ENCODE results near the gene DSC3. TPM values are rescaled to one million over a fixed set of nuclear protein-coding genes. Genes with fewer than 3 reads are reported as not detected.
"Not testable (repeated sequence)": the region's sequence is repeated elsewhere in the genome, so short reads cannot be mapped to it uniquely, and the experiment has no call there.

DSC3 gene
- total RNA-seq, 2 donors from 2014 or later = 0.27 to 0.37 TPM

DNA sequence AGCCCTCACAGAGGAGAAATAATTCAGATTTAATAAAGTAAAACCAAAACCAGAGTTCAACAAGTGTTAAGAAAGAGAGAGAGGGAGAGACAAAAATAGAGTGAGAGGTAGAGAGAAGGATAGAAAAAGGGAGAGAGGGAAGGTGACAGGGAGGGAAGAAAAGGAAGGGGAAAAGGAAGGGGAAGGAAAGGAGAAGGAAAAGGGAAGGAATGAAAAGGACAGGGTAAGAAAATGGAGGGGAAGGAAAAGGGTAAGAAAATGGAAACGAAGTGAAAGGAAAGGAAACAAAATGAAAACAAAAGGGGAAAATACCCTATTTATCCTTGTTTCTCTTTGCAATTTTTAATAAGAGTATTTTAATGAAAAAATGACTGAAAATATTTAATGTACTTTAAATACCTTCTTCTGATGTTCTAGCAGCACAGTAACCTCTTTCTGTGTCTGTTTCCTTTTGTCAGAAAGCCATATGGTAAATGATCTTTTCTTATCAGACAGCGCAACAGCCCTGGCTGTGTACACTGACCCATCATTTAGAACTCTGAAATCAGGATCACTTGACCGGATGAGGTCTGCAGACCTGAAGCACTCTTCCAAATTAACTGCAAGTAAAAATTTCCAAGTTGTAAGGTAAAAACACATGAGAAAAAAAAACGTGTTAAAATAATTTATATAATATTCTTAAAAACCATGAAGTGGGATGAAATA lies 11.8 kb downstream of the DSC3 start:
- Histone ChIP-seq H3K9ac (ENCODE audit: low read depth in 2 of 2, low read length in 2 of 2) (no peak overlapping the region), H3K9me3 (no peaks in the 10 kb centered on the region), H3K36me3 (no peaks in the 10 kb centered on the region), H3K27me3 (no peaks in the 10 kb centered on the region), H3K27ac (no peak overlapping the region), H3K4me3 (no peak overlapping the region), H3K4me1 (no peaks in the 10 kb centered on the region)
- intact Hi-C loops (cut with DNase I) = no loop called here
- DNase-seq = no peak
- TF ChIP-seq, protein P1, sequence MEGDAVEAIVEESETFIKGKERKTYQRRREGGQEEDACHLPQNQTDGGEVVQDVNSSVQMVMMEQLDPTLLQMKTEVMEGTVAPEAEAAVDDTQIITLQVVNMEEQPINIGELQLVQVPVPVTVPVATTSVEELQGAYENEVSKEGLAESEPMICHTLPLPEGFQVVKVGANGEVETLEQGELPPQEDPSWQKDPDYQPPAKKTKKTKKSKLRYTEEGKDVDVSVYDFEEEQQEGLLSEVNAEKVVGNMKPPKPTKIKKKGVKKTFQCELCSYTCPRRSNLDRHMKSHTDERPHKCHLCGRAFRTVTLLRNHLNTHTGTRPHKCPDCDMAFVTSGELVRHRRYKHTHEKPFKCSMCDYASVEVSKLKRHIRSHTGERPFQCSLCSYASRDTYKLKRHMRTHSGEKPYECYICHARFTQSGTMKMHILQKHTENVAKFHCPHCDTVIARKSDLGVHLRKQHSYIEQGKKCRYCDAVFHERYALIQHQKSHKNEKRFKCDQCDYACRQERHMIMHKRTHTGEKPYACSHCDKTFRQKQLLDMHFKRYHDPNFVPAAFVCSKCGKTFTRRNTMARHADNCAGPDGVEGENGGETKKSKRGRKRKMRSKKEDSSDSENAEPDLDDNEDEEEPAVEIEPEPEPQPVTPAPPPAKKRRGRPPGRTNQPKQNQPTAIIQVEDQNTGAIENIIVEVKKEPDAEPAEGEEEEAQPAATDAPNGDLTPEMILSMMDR (IDR thresholded peaks at IDR 0.05) = no peak

DNA sequence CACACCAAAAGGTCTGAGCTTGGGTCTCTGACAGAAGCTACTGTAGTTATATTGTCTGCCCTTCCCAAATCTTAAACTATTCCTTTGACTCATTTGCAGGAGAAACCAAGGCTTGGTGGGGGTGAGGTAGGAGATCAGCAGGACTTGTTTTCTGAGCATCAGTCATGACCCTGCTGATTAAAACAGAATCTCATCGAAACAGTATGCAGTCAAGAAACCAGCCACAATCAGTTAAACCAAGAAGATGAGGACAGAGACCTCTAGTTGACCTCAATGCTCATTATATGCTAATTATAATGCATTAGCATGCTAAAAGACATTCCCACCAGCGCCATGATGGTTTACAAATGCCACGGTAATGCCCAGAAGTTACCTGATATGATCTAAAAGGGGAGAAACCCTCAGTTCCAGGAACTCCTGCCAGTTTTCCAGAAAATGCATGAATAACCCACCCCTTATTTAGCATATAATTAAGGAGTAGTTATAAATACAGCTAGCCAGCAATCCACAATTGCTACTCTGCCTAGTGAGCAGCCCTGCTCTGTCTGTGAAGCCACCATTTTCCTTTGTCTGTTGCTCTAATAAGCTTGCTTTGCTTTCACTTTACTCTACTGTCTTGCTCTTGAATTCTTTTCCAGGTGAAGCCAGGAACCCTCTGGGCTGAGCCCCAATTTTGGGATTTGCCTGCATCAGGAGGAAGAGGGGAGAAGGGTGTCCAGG lies 26.7 kb downstream of the DSC3 start:
- no peak overlapping the region for H3K4me3 ChIP-seq
- H3K9ac ChIP-seq (ENCODE audit: low read depth in 2 of 2, low read length in 2 of 2) = no peak overlapping the region
- H3K9me3 ChIP-seq = no peaks in the 10 kb centered on the region
- DNase-seq = no peak
- TF ChIP-seq, protein P1 (IDR thresholded peaks at IDR 0.05) = no peak
- H3K27ac ChIP-seq = no peak overlapping the region
- no peaks in the 10 kb centered on the region for H3K36me3 ChIP-seq
- intact Hi-C loops (cut with DNase I) = no loop called here
- no peaks in the 10 kb centered on the region for H3K27me3 ChIP-seq
- H3K4me1 ChIP-seq = no peaks in the 10 kb centered on the region

DNA sequence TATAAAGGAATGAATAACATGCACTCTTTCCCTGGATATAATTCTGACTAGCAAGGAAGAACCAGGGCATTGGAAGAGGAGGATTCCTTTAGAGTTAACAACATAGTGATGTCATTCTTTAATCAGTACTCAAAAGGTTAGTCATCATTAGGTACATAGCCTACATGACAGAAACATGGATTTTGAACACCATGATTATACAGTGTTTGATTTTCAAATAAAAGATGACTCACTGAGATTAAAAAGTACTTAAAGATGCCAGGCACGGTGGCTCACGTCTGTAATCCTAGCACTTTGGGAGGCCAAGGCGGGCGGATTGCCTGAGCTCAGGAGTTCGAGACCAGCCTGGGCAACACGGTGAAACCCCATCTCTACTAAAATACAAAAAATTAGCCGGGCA lies 31.1 kb downstream of the DSC3 start:
- H3K36me3 ChIP-seq; intact Hi-C loops (cut with DNase I); H3K4me1 ChIP-seq; DNase-seq; H3K4me3 ChIP-seq; H3K9ac ChIP-seq (ENCODE audit: low read depth in 2 of 2, low read length in 2 of 2); H3K27me3 ChIP-seq; H3K9me3 ChIP-seq; H3K27ac ChIP-seq: not testable (repeated sequence)

DNA sequence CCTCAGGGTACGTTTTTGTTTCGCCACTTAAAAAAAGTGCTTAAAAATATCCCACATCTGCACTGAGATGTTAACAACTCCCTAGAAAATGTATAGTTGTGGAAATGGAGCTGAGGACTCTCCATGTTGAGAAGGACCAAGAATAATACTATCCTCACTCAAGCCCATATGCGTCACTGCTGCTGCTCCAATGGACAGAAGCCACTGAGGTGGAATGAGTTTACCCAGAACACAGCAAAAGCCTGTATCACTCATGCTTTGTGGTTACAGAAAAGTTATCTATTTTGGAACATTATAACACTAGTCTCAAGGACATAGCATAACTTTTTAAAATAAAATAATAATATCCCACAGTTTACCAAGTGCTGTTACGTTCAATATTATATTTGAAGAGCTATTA lies 31.9 kb downstream of the DSC3 start:
- no peak overlapping the region for H3K27ac ChIP-seq
- no peaks in the 10 kb centered on the region for H3K36me3 ChIP-seq
- TF ChIP-seq, protein P1 (IDR thresholded peaks at IDR 0.05) = no peak
- H3K4me3 ChIP-seq = no peak overlapping the region
- no peaks in the 10 kb centered on the region for H3K4me1 ChIP-seq
- no peaks in the 10 kb centered on the region for H3K9me3 ChIP-seq
- no peaks in the 10 kb centered on the region for H3K27me3 ChIP-seq
- H3K9ac ChIP-seq (ENCODE audit: low read depth in 2 of 2, low read length in 2 of 2) = no peak overlapping the region
- no peak for DNase-seq
- intact Hi-C loops (cut with DNase I) = no loop called here

DNA sequence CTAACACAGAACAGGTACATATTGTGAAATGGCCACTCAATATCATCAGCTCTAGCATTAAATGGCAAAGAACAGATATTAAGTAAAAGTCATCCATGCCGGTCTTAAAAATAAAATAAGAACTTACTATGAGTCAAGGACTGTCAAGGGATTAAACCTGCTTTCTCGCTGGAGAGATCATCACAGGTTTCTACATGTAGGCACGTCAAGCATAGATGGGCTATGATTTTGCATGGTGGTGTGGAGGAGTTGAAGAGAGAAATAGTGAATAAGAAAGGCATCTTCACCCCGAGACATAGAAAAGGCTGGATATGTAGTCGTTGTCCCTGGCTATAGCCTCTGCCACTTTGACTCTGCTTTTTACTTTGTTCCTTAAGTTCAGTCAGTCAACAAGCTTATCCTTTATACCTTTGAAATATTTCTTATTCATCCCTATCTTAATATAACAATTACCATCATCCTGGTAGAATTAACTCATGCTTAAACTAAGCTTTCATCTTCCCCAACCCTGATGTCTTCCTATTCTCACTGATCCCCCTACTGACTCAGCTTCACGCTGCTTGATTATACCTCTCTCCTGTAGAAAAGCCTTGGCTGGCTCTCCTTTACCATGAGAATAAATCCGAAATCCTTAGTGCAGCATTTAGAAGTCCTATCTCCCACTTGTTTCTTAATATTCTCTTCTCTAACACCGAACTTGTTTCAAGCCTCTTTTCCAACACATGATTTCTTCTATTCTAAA lies 42.5 kb downstream of the DSC3 start:
- TF ChIP-seq, protein P1 (IDR thresholded peaks at IDR 0.05) = no peak
- Histone ChIP-seq H3K27me3 (no peaks in the 10 kb centered on the region), H3K4me3 (no peak overlapping the region), H3K9ac (ENCODE audit: low read depth in 2 of 2, low read length in 2 of 2) (no peak overlapping the region), H3K36me3 (no peaks in the 10 kb centered on the region), H3K4me1 (no peaks in the 10 kb centered on the region), H3K27ac (no peak overlapping the region), H3K9me3 (no peaks in the 10 kb centered on the region)
- no peak for DNase-seq
- intact Hi-C loops (cut with DNase I) = no loop called here
